Karpas-422 (cell line): Measurements from ENCODE around the gene FBP2. TPM values are rescaled to one million over a fixed set of nuclear protein-coding genes. Genes with fewer than 3 reads are reported as not detected.

Source experiments
- DNase-seq: peaks from one replicate; pipeline ENCODE4 v3.0.0-alpha.2; 2015
- H2AFZ ChIP-seq: fragments of 200-600 bp; sonication (generic); 2 replicates; pipeline ENCODE4 v1.6.1; 2014; ENCODE audit warnings: antibody characterized with exemption, low read length, mixed read lengths
- H3K27ac ChIP-seq: fragments of 200-600 bp; sonication (generic); 2 replicates; pipeline ENCODE4 v1.5.1; 2014; ENCODE audit warnings: mild to moderate bottlenecking, low read length, moderate library complexity
- H3K27me3 ChIP-seq: fragments of 200-600 bp; sonication (generic); 2 replicates; pipeline ENCODE4 v1.6.1; 2014; ENCODE audit warnings: low read length, mixed read lengths
- H3K36me3 ChIP-seq: fragments of 200-600 bp; sonication (generic); 2 replicates; pipeline ENCODE4 v1.6.1; 2014; ENCODE audit warnings: low read length, mixed read lengths; ENCODE audit not compliant: insufficient read depth
- H3K4me1 ChIP-seq: fragments of 200-600 bp; sonication (generic); 2 replicates; pipeline ENCODE4 v1.6.1; 2014; ENCODE audit warnings: mild to moderate bottlenecking, low read length, mixed read lengths
- H3K4me2 ChIP-seq: fragments of 200-600 bp; sonication (generic); 2 replicates; pipeline ENCODE4 v1.6.1; 2014; ENCODE audit warnings: low read length, low read depth, mild to moderate bottlenecking; ENCODE audit not compliant: poor library complexity, severe bottlenecking
- H3K4me3 ChIP-seq: fragments of 200-600 bp; sonication (generic); 2 replicates; pipeline ENCODE4 v1.5.1; 2014; ENCODE audit warnings: mild to moderate bottlenecking, antibody characterized with exemption, low read length, mixed read lengths
- H3K79me2 ChIP-seq: fragments of 200-600 bp; sonication (generic); 2 replicates; pipeline ENCODE4 v1.6.1; 2014; ENCODE audit warnings: mild to moderate bottlenecking, low read length, mixed read lengths
- H3K9ac ChIP-seq: fragments of 200-600 bp; sonication (generic); 2 replicates; pipeline ENCODE4 v1.6.0; 2014; ENCODE audit warnings: low read length
- H3K9me2 ChIP-seq: fragments of 200-600 bp; sonication (generic), shearing (Covaris generic); replicated peaks from 2 replicates; pipeline ENCODE4 v1.6.0; 2014; ENCODE audit warnings: mild to moderate bottlenecking, low read length, moderate library complexity; ENCODE audit not compliant: insufficient read depth
- H3K9me3 ChIP-seq: fragments of 300-700, 200-600 bp; sonication (generic); 2 replicates; pipeline ENCODE4 v1.6.1; 2014; ENCODE audit warnings: low read length, mixed read lengths
- H4K20me1 ChIP-seq: fragments of 200-600 bp; sonication (generic); 2 replicates; pipeline ENCODE4 v1.6.1; 2014; ENCODE audit warnings: mild to moderate bottlenecking, antibody characterized with exemption, low read length, low read depth; ENCODE audit not compliant: insufficient read depth
- total RNA-seq: library from RNA; depleted of rRNA; stranded (reverse); fragments of >200 nt; shearing (Covaris generic); gene quantifications from 2 replicates; pipeline ENCODE4 v1.2.3, GENCODE V29; 2014; ENCODE audit warnings: low replicate concordance

The FBP2 gene
- total RNA-seq, 1 experiment from 2014 or later, result not detected

DNA sequence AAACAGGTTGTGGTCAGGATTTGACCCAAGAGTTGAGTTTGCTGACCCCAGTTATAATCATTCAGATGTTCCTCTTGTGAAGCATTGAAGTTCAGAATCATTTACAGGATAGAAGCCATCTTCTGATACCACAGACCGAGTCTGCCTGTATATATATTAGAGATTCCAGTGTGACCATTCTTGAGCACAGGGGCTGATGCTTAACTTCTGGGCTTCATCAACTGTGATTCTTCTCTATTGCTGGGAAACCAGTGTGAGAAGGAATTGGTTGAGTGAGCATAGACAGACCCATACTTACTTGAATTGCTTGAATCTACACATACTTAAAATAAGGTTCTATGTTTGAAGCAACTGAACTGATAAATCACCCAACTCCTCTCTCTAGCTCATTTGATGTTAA lies 66.7 kb downstream of the FBP2 start:
- H3K36me3 ChIP-seq, result no peaks in the 10 kb centered on the region
- H3K9ac ChIP-seq, result no peak overlapping the region
- no peak overlapping the region for H3K4me3 ChIP-seq
- H3K27me3 ChIP-seq, result no peaks in the 10 kb centered on the region
- H3K79me2 ChIP-seq, result no peaks in the 10 kb centered on the region
- no peaks in the 10 kb centered on the region for H3K4me1 ChIP-seq
- no peak overlapping the region for H3K27ac ChIP-seq
- no peak overlapping the region for H2AFZ ChIP-seq
- no peaks in the 10 kb centered on the region for H4K20me1 ChIP-seq
- DNase-seq, result no peak
- no peaks in the 10 kb centered on the region for H3K9me3 ChIP-seq
- H3K4me2 ChIP-seq, result no peak overlapping the region
- no peaks in the 10 kb centered on the region for H3K9me2 ChIP-seq

DNA sequence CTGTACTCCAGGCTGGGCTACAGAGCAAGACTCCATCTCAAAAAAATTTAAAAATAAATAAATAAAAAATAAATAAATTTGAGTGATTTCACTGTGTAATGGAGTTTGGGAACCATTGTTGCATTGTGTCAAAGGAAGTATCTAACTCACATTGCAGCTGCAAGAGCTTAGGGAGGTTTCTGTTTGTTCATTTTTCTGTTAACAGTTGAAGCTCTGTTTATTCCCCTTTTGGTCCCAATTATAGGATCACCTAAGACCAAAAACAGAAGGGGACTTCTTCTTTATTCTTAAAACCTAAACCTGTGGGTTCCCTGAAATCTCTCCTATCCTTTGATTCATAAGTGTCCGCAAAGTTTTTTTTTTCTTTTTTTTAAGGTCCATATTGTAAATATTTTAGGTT lies 67.4 kb downstream of the FBP2 start:
- Histone ChIP-seq H3K4me1 (no peaks in the 10 kb centered on the region), H3K27ac (no peak overlapping the region), H3K4me2 (no peak overlapping the region), H3K9me2 (no peaks in the 10 kb centered on the region), H2AFZ (no peak overlapping the region), H3K36me3 (no peaks in the 10 kb centered on the region), H3K9me3 (no peaks in the 10 kb centered on the region), H3K27me3 (no peaks in the 10 kb centered on the region), H3K79me2 (no peaks in the 10 kb centered on the region), H3K9ac (no peak overlapping the region), H4K20me1 (no peaks in the 10 kb centered on the region), H3K4me3 (no peak overlapping the region)
- no peak for DNase-seq

DNA sequence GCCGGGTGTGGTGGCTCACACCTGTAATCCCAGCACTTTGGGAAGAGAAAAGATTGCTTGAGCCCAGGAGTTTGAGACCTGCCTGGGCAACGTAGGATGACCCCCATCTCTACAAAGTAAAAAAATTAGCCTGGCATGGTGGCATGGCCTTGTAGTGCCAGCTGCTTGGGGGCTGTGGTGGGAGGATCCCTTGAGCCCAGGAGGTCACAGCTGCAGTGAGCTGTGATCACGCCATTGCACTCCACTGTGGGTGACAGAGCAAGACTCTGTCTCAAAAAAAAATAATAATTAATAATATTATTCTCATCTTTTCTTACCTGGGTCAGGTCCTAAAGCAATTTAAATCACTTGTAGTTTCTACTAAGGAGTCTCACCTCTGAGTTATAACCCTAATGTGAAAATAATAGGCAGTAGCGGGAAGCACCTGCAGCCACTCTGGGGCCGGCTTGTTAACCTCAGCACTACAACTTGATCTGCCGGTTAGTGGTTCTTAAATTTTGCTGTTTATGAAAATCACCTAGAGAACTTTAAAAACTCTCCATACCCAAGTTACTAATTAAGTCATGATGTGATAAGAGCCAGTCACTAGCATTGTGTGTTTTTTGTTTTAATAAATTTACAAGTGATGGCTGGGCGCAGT lies 68.1 kb downstream of the FBP2 start:
- no peak overlapping the region for H3K27ac ChIP-seq
- no peaks in the 10 kb centered on the region for H3K4me1 ChIP-seq
- H4K20me1 ChIP-seq, result no peaks in the 10 kb centered on the region
- H2AFZ ChIP-seq, result no peak overlapping the region
- DNase-seq, result no peak
- no peaks in the 10 kb centered on the region for H3K36me3 ChIP-seq
- H3K9me3 ChIP-seq, result no peaks in the 10 kb centered on the region
- no peaks in the 10 kb centered on the region for H3K9me2 ChIP-seq
- no peak overlapping the region for H3K4me2 ChIP-seq
- H3K9ac ChIP-seq, result no peak overlapping the region
- H3K27me3 ChIP-seq, result no peaks in the 10 kb centered on the region
- H3K4me3 ChIP-seq, result no peak overlapping the region
- H3K79me2 ChIP-seq, result no peaks in the 10 kb centered on the region

DNA sequence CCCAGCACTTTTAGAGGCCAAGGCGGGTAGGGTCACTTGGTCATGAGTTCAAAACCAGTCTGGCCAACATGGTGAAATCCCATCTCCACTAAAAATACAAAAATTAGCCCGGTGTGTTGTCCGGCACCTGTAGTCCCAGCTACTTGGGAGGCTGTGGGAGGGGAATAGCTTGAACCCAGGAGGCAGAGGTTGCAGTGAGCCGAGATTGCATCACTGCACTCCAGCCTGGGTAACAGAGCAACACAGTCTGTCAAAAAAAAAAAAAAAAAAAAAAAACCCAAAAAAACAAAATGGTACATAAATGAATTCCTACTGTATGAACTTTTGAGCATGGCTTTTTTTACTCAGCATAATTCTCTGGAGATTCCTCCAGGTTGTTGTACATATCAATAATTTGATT lies 76.4 kb downstream of the FBP2 start:
- Histone ChIP-seq H3K79me2 (no peaks in the 10 kb centered on the region), H3K9ac (no peak overlapping the region), H4K20me1 (no peaks in the 10 kb centered on the region), H2AFZ (no peak overlapping the region), H3K9me2 (no peaks in the 10 kb centered on the region), H3K4me2 (no peak overlapping the region), H3K4me1 (no peaks in the 10 kb centered on the region), H3K4me3 (no peak overlapping the region), H3K27ac (no peak overlapping the region), H3K9me3 (no peaks in the 10 kb centered on the region), H3K27me3 (no peaks in the 10 kb centered on the region), H3K36me3 (no peaks in the 10 kb centered on the region)
- DNase-seq, result no peak

DNA sequence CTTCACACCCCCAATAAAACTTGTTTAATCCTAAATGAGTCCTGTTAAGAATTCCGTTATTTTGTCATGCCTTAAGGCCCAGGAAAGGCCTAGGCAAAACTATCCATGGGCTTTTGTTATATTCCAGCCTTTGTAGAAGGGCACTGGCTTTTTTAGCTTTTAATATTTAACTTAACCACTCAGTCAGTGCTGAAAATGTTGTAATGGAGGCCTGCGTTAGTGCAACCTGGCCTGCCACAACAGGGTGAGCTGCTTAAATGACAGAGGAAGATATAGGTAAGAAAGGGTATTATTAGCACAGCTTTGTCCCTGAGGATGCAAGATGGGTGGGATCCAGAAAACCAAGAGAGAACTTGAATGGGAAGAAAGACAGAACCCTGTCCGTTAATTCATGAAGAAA lies 78.9 kb downstream of the FBP2 start:
- no peaks in the 10 kb centered on the region for H3K9me2 ChIP-seq
- H3K4me3 ChIP-seq, result no peak overlapping the region
- H3K27ac ChIP-seq, result no peak overlapping the region
- no peaks in the 10 kb centered on the region for H3K36me3 ChIP-seq
- H3K4me1 ChIP-seq, result no peaks in the 10 kb centered on the region
- H2AFZ ChIP-seq, result no peak overlapping the region
- H3K9me3 ChIP-seq, result no peaks in the 10 kb centered on the region
- no peaks in the 10 kb centered on the region for H4K20me1 ChIP-seq
- no peak overlapping the region for H3K9ac ChIP-seq
- no peak for DNase-seq
- H3K27me3 ChIP-seq, result no peaks in the 10 kb centered on the region
- no peak overlapping the region for H3K4me2 ChIP-seq
- no peaks in the 10 kb centered on the region for H3K79me2 ChIP-seq

DNA sequence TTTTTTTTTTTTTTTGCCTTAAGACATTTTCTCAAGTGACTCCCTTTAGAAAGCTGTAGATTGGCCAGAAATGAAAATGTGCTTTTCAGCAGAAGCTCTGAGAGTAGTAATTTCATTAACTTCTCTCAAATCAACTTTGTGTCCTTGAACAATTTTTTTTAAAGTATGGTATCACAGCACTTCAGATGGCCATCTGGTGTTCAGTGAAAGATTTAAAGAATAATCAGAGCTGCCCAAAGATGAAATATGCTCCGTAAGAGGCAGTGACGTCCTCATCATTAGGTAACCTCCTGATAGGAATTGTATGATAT lies 81.7 kb downstream of the FBP2 start:
- Histone ChIP-seq H3K79me2 (no peaks in the 10 kb centered on the region), H3K4me2 (no peak overlapping the region), H3K4me1 (peaks cover 11% of the 10 kb centered on the region)

DNA sequence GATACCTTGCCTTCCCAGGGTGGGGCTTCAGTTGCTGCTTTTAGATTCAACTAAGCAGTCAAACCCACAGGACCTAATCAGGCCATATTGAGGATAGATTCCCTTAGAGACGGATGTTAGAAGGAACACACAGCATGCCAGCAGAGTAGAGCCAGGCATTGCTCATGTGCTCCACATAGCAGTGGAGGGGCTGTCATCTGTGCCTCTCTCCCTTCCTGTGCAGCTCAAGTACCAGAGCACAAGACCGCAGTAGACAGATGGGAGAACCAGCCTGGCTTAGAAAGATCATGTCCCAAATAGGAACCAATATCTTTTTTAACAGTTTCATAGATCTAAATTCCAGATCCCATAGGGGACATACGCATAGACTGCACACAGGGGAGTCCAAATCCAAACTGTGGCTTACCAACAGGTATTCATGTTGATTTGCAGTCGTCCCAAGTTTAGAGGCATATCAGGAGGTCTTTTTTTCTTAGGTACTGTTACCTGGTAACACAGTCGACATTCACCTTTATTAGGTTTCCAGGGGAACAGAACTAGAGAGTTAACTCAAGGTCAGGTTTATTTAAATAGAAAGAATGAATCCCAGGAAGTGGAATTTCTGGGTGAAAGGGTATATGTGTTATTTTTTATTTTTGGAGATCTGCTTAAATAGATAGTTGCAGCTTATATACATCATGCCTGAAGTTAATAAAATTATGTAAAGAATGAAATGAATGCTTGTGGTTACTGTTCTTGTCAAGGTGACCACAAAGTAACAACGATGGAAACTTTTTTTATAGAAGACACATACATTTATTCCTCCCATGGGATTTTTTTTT lies 82.3 kb downstream of the FBP2 start:
- Histone ChIP-seq H4K20me1 (no peaks in the 10 kb centered on the region), H3K9ac (no peak overlapping the region), H3K4me1 (peaks cover 11% of the 10 kb centered on the region), H3K4me2 (no peak overlapping the region), H2AFZ (no peak overlapping the region), H3K79me2 (no peaks in the 10 kb centered on the region), H3K27me3 (no peaks in the 10 kb centered on the region), H3K9me2 (no peaks in the 10 kb centered on the region), H3K36me3 (no peaks in the 10 kb centered on the region), H3K9me3 (no peaks in the 10 kb centered on the region), H3K4me3 (no peak overlapping the region), H3K27ac (no peak overlapping the region)
- no peak for DNase-seq

More for the DNA sequence above, 81.7 kb downstream of the FBP2 start:
- Histone ChIP-seq H3K9me3 (no peaks in the 10 kb centered on the region), H3K27me3 (no peaks in the 10 kb centered on the region), H3K36me3 (no peaks in the 10 kb centered on the region), H4K20me1 (no peaks in the 10 kb centered on the region), H3K9me2 (no peaks in the 10 kb centered on the region), H3K9ac (no peak overlapping the region), H3K27ac (no peak overlapping the region), H3K4me3 (no peak overlapping the region), H2AFZ (no peak overlapping the region)
- DNase-seq, result no peak
